D721Med (cell line): ENCODE measurements around the gene USPL1.

ENCODE experiments used
- DNase-seq: peaks from one replicate; pipeline ENCODE4 v3.0.0; 2011; ENCODE audit warnings: low spot score; ENCODE audit not compliant: insufficient read length
- FAIRE-seq: peaks from 2 replicates; lab custom pipeline; 2011; peaks lifted over from hg19 to GRCh38; lab: Jason Lieb, UNC
- TF ChIP-seq, protein P1 (sequence below): IDR thresholded peaks from 2 replicates; pipeline ENCODE4 v1.5.1; 2012; ENCODE audit warnings: mild to moderate bottlenecking, control low read depth; ENCODE audit not compliant: insufficient read depth; ENCODE audit errors: missing control alignments

Gene USPL1

DNA sequence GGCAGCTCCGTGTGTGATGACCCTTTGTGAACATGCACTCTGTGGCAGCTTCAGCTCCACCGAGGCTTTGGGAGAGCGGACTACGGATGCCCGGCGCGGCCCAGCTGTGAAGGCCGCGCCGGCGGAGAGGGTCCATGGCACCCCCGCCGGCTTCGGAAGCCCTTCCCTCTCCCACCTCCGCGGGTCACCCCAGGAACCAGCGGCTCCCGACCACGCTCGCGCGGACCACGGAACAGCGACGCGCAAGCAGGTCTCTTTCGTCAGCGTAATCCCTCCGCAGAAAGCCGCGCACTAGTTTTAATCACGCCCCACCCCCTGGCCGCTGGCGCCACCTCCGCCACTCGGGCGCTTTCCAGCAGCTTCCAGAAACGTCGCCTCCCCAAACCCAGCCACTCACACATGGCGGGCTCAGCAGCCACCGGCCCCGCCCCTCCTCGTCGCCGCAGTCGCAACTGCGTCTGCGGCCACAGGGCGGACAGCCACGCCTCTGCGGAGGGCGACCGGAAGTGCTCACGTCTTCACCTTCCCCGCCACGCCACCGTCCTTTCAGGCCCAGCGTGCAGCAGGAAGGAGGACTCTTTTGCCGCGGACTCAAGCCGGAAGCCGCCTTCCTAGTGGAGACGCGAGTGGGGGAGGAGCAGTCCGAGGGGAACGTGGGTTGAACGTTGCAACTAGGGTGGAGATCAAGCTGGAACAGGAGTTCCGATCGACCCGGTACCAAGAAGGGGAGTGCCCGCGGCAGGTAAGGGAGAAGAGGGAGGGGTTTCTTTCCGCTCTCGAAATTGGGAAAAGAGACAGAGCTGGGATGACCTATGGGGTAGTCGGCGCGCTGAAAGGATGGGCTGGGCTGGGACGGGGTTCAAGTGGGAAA is at the start of gene USPL1:
Gene USPL1 (plus strand): TSS at position 606 of the 871 bp plus-strand sequence. CDS start 3,221 bp downstream, outside the sequence.
- TF ChIP-seq, protein P1, sequence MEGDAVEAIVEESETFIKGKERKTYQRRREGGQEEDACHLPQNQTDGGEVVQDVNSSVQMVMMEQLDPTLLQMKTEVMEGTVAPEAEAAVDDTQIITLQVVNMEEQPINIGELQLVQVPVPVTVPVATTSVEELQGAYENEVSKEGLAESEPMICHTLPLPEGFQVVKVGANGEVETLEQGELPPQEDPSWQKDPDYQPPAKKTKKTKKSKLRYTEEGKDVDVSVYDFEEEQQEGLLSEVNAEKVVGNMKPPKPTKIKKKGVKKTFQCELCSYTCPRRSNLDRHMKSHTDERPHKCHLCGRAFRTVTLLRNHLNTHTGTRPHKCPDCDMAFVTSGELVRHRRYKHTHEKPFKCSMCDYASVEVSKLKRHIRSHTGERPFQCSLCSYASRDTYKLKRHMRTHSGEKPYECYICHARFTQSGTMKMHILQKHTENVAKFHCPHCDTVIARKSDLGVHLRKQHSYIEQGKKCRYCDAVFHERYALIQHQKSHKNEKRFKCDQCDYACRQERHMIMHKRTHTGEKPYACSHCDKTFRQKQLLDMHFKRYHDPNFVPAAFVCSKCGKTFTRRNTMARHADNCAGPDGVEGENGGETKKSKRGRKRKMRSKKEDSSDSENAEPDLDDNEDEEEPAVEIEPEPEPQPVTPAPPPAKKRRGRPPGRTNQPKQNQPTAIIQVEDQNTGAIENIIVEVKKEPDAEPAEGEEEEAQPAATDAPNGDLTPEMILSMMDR: no peak
- peak; percentile 39 for DNase-seq
- FAIRE-seq: no peak

DNA sequence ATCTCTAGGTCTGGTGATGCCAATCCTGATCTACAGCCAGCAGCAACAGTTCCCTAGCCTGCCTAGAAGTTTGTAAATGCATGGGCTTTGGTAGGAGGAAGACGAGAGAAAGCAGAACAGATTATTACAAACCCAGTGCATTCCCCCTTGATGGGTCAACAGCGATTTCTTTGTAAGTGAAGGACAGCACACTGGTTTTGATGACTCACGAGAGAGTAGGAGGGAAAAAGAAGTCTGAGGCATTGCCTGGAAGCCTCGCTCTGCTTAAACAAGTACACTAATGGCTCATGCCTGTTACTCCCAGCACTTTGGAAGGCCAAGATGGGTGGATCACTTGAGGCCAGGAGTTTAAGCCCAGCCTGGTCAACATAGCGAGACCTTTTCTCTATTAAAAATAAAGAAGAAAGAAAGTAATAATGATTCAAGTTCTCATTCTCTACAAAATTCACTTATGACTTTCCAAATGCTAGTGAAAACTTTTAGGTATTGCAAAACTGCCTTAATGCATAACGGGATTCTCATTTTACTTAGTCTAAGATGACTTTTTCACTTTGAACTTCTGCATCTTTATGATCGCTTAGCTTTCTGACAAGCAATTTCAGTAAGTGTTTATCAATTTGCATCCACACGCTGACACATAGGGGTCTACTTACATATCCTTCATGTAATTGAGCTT is 47.7 kb upstream of the USPL1 start:
- TF ChIP-seq, protein P1: no peak
- FAIRE-seq (no peak), DNase-seq (no peak)

DNA sequence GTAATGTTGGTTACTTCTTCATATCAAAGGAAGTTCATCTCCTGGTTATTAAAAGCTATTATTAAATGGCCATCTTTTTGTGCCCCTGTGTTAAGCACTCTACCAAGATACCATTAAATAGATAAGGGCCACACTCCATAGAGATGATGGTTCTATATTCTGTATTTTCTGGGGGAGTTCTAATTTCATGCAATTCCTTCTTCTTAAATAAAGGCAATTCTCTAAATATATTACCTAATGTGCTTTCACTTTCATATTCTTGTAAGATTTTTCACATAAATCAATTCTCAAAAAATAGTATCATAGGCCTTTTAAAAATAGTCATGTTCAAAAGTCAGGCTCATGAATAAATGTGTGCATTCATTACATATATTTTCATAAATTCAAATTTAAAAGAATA is 47.0 kb upstream of the USPL1 start:
- no peak for FAIRE-seq
- DNase-seq: no peak
- TF ChIP-seq, protein P1: no peak

DNA sequence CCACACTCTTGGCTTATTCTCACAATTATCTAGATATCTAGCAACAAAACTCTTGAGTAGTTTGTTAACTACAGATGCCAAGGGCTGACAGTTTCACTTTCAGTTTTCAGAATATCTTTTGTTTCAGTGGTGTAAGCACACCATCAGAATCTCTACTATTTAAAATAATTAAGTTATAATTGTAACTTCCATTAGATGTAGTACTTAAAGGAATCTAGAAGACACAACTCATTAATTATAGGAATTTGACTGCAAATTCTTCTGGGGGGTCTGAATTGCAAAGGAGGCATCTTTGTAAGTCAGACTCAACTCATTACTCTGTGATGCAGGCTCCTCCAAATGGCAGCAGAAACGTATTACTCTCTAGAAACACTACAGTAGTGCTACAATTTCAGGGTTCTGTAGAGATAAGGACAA is 44.9 kb upstream of the USPL1 start:
- DNase-seq (no peak), FAIRE-seq (no peak)
- TF ChIP-seq, protein P1: no peak

DNA sequence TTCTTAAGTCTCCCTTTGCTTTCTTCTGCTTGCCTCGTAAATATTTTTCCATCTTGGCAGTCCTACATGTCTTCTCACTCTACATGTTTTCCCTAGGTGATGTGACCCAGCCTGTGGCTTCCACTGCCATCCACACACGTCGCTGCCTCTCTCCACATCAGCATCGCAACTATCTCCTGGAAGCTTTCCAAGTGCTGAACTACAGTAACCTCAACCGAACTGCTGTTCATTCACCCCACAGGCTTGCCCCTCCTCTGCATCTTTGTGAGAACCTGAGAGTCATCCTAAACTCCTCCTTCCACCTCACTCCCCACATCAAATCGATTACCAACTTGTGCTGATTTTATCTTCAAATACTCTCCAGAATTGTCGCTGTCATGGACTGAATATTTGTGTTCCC is 41.2 kb upstream of the USPL1 start:
- TF ChIP-seq, protein P1: no peak
- DNase-seq: no peak
- FAIRE-seq: no peak

DNA sequence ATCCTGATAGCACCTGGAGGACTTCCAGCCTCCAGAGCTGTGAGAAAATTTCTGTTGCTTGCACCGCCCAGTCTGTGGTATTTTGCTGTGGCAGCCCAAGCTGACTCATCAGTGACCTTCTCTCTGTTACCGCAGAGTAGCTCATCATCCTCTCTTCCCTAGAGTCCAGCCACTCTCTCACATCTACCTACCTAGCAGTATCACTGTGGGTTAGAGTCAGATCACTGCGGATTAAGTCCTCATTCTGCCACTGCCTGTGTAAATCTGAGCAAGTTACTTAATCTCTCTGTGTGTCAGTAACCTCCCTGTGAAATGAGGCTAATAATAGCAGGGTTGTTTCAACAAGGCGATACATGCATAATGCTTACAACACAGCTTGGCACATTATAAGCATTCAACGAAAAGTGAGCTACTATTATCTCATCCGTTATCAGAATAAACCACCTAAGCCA is 40.3 kb upstream of the USPL1 start:
- no peak for DNase-seq
- TF ChIP-seq, protein P1: no peak
- no peak for FAIRE-seq
